ENCODE data around the gene P3R3URF.

- no peak for TF ChIP-seq POLR2A (IDR thresholded peaks at IDR 0.05; ENCODE audit: low read length)
- no peak for TF ChIP-seq GATA1 (IDR thresholded peaks at IDR 0.05; ENCODE audit: low read depth, low read length)
Observed at GRCh38 chr1:46193285-46193684, 17.0 kb upstream of the P3R3URF start.

All from erythroblast (primary cell).